ENCODE measurements around the gene CIDEC. TPM values are rescaled to one million over a fixed set of nuclear protein-coding genes. Genes with fewer than 3 reads are reported as not detected.

The CIDEC gene
- total and polyA plus RNA-seq, 9 of the 15 experiments (the other 6 are each of a cell fraction or from before 2014, with no cell fraction given): not detected

DNA sequence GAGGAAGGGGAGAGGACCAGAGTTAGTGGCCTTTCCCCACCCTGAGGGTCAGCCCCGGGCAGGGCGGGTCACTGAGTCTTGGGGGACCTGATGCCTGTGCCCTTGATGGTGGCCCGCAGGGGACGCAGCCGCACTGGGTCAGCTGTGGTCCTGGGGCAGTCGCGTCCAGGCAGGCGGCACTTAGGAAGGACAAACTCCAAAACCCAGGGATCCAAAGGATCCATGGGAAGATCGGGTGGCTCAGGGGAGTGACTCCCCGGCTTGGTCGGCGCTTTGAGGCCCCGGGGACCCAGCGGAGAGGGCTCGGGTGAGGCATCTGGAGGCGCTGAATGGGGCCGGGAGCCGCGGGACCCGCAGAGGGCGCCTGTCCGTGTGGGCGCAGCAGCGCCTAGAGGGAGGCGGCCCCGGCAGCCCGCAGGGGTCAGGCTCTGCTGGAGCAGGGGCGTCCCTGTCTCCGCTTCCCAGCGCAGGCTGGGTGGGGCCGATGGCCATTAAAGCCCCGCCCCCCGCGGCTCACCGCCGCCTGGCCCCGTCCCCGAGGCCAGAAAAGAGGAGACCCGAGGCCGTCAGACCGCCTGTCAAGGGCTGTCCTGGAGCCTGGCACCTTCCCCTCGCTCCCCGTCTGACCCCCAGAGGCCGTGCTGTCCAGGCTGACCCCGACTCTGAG is 17.5 kb downstream of the CIDEC start (continued):
- TF ChIP-seq ZBTB49 (CRISPR knock-in tag; IDR thresholded peaks at IDR 0.05; ENCODE audit: borderline replicate concordance) (no peak), E2F4 (CRISPR knock-in tag; IDR thresholded peaks at IDR 0.05; ENCODE audit: low read depth) (no peak), BACH1 (tag; IDR thresholded peaks at IDR 0.05) (no peak), TSC22D4 (tag; IDR thresholded peaks at IDR 0.05) (no peak), ZNF695 (CRISPR knock-in tag; IDR thresholded peaks at IDR 0.05) (no peak), MCM2 (IDR thresholded peaks at IDR 0.05; ENCODE audit: low read depth) (no peak), PBX2 (CRISPR knock-in tag; IDR thresholded peaks at IDR 0.05; ENCODE audit: low read depth) (no peak), PBX2 (tag; conservative IDR thresholded peaks at IDR 0.05; ENCODE audit: low read depth) (no peak), RCOR1 (IDR thresholded peaks at IDR 0.05; ENCODE audit: borderline replicate concordance in 1 of 2, low read depth in 2 of 2, low read length in 2 of 2) (peak in 1 of 2 experiments; percentile 78; a peak in 1 of 4 replicates), ZNF174 (CRISPR knock-in tag; IDR thresholded peaks at IDR 0.05) (no peak), ZNF280A (IDR thresholded peaks at IDR 0.05; ENCODE audit: low read depth, partially characterized antibody) (no peak), MAFK (IDR thresholded peaks at IDR 0.05; ENCODE audit: low read length) (no peak), ZNF79 (CRISPR knock-in tag; IDR thresholded peaks at IDR 0.05; ENCODE audit: low read depth) (no peak)
